Stimulated activated CD4-positive, alpha-beta T cell treated with anti-CD3 and anti-CD28 coated beads, Interleukin-12 subunit alpha, Interleukin-12 subunit beta, amount 100 ng/mL, for 48 hours (primary cell): Measurements from ENCODE around the gene SLC51B.
"Not testable (repeated sequence)": the region's sequence is repeated elsewhere in the genome, so short reads cannot be mapped to it uniquely, and the experiment has no call there.

Source experiments
- DNase-seq, 3 donors: peaks; one replicate each; pipeline ENCODE4 v3.0.0-alpha.2; 2020; ENCODE audit warnings: low read depth in 2 of 3, low spot score in 1 of 3

SLC51B gene

GRCh38 chr15:65066001-65066634 is 20.9 kb downstream of the SLC51B start:
- no peak for DNase-seq

GRCh38 chr15:65066635-65067316 is 21.6 kb downstream of the SLC51B start:
- DNase-seq = no peak

- no peak for DNase-seq
Measured at GRCh38 chr15:65067317-65067644, 22.1 kb downstream of the SLC51B start.

- DNase-seq = no peak
Measured at GRCh38 chr15:65067645-65068402, 22.6 kb downstream of the SLC51B start, which contains the start of gene RASL12. RASL12 (minus strand) TSS chr15:65067991; CDS start chr15:65067835, 156 bp downstream.

- DNase-seq = no peak
Measured at GRCh38 chr15:65068403-65068788, 23.2 kb downstream of the SLC51B start.

GRCh38 chr15:65069179-65069578 is 24.0 kb downstream of the SLC51B start:
- no peak for DNase-seq

GRCh38 chr15:65069779-65070546 is 24.8 kb downstream of the SLC51B start:
- no peak for DNase-seq

GRCh38 chr15:65071381-65071811 is 26.2 kb downstream of the SLC51B start:
- DNase-seq = no peak

- no peak for DNase-seq
Measured at GRCh38 chr15:65072027-65072426, 26.8 kb downstream of the SLC51B start.

- DNase-seq = no peak
Measured at GRCh38 chr15:65072617-65073016, 27.4 kb downstream of the SLC51B start.

- not testable (repeated sequence) for DNase-seq
Measured at GRCh38 chr15:65074946-65075345, 29.8 kb downstream of the SLC51B start.

- DNase-seq = not testable (repeated sequence)
Measured at GRCh38 chr15:65075607-65076395, 30.6 kb downstream of the SLC51B start.

- no peak for DNase-seq
Measured at GRCh38 chr15:65076486-65077290, 31.5 kb downstream of the SLC51B start, which contains the start of gene KBTBD13. KBTBD13 (plus strand) TSS chr15:65076746; CDS start chr15:65076816, 70 bp downstream.

GRCh38 chr15:65077291-65077980 is 32.2 kb downstream of the SLC51B start:
- no peak for DNase-seq

- DNase-seq = peak; percentile 25 to 52 (median 35)
Measured at GRCh38 chr15:65077981-65078352, 32.8 kb downstream of the SLC51B start.

- DNase-seq = no peak
Measured at GRCh38 chr15:65079580-65079979, 34.4 kb downstream of the SLC51B start.

GRCh38 chr15:65081270-65081669 is 36.1 kb downstream of the SLC51B start:
- DNase-seq = no peak

- DNase-seq = no peak
Measured at GRCh38 chr15:65081758-65082157, 36.6 kb downstream of the SLC51B start.

- DNase-seq = no peak
Measured at GRCh38 chr15:65082303-65082953, 37.2 kb downstream of the SLC51B start.
